GM18505 (cell line): Measurements from ENCODE around the gene FMNL2.

ENCODE experiments used
- ATAC-seq: cut with Tn5 transposase; IDR thresholded peaks from one replicate; pipeline ENCODE4 v1.9.1; 2021; ENCODE audit not compliant: unreplicated experiment
- POLR2A ChIP-seq: IDR thresholded peaks from 4 replicates; pipeline ENCODE4 v1.6.1; 2011; ENCODE audit warnings: borderline replicate concordance; ENCODE audit not compliant: insufficient read depth, insufficient read length; ENCODE audit errors: extremely low read depth

FMNL2 gene

DNA sequence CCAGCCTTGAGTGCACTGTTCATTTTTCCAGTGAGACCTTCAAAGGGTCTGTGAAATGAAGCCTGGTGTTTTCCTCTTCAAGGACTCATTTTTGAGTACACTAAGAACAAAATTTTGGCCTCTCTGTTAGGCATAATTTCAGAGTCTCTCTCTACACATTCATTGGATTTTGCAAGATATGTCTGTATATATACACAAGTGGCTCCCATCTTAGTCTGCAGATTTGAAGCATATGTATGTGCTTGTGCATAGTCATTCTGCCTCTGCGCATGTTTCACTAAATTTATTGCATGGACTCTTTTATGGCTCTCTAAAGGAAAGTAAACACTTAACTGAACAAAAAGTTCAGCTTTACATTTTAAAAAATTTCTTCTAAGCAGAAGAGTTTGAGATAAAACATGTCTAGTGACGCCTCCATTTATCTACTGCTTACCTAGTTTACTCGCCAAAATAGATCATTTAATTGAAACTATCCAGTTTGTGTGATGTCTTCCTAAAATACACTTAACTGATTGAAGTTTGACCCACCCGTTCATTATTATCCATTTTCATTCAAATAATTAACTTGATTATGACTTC lies 145.9 kb downstream of the FMNL2 start:
- no peak for ATAC-seq
- no peak for TF ChIP-seq POLR2A

DNA sequence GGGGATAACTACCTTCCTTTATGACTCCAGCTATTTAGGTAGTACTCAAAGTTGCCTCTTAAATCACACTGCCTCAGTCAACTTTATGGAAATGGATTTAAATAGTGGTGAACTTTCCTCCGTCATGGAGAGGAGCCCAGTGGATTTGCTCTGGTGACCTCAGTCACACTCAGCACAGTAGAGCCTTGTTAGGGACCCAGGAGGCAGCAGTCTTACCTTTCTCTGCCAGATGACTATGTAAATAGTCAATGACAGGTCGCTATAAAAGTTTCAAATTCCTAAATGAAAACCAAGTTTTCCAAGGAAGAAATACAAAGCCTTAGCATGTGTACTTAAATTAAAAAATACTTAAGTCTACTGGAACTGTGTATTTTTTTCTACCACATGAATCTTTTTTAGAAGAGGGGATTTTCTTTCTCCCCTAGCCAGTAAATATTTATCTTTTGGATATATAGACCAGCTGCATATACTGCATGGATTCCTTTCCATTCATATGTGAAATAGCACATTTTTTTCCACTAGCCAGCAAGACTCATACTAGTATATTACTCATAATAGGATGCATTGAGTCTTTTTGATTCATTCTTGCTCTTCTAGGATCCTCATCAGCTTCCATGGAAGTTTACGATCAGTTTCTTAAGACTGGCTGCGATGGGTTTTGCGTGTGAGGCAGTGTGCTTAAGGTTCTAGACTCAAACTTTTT lies 147.1 kb downstream of the FMNL2 start:
- no peak for TF ChIP-seq POLR2A
- ATAC-seq: no peak

DNA sequence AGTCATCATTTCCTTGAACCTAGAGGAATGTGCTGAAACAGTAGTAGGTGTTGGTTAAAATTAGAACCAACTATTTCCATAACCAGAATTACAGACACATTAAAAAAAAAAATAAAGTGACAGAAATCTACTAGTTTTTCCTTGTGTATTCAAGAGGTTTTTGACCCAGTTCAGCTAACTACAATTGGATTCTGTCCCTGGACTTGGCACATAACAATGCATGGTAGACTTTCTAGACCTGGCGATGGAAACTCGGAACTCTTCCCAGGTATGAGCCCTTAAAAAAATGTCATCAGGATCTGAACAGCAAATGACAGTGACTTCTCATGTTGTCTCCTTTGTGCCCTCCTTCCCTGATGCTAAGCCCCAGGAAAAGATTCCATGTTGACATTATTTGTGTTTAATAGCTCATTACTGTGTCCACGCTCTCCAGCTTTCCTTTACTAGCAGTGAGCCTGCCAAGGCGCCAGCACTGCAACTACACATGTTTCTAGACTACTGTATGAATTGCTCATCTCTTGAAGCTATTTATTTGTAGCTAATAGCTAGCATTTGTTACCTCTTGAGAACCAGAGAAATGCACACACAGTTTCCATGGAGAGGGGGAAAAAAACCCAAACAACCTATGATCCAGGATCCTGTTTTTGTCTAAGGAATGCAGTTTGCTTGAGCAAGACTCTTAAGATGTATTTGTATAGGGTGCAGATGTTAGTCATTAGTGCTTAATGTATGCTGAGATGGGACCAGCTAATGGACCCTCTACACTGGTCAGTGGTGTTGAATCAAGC lies 148.5 kb downstream of the FMNL2 start:
- TF ChIP-seq POLR2A: no peak
- no peak for ATAC-seq

DNA sequence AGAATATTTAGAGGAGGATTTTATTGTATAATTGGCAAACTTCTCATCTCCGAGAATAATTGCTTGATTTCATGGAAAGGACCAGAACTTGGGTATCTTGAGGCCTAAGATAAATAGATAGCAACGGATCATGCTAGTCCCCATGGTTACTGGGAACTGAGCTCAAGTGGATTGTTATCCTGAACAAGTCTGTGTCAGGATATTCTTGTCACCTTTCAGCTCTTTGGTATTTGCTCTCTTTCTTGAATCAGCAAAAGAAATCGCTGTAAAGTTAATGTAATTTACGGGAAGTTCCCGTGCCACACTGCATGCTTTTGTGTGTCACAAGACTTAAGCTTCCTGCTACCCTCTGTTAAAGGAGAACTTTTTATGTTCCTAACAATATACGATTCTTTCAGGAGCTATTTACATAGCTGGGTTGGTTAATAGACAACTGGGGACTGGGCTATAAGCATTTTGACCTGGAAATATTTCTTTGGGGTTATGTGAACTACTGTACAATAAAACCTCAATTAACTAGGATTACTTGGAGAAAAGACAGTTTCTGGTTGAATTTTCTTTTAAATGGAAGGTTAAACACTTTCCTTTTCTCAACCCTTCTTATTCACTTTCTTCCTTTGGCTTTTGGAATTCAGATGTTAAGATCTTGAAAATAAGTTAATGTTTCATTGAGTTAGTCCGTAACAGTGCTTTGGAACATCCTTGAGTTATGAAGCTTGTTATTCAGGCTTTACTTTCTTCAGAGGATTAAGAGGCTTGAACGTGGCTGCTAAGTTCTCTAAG lies 151.2 kb downstream of the FMNL2 start:
- ATAC-seq: no peak

DNA sequence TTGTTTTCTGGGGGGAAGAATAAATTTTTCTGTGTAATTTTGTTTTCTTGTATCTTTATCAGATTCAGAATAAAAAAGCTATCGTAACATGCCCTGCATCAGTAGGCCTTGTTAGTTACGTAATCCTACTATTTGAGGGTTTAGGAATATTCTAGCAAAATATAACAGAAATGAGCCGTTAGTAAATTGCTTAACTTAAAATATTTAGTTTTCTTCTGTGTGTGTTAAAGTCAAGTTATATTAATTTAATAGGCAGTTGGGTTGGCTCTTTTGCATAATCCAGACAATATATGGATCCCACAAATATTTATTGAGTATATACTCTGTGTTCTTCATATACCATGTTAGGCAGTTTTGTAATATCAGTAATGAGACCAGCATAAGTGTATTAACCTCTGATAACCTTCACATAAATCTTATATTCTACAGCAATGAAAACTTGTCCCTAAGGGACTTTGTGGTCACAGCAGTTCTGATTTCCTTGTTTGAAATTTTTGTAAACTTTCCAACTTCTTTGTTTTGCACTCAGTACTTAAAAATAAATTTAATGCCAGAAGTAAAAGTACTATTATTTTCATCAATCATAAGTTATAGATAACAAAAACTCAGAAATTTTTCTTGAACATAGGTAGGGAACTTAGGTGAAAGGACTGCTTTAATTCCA lies 151.9 kb downstream of the FMNL2 start:
- TF ChIP-seq POLR2A: no peak
- ATAC-seq: no peak

More for the DNA sequence above, 151.2 kb downstream of the FMNL2 start:
- TF ChIP-seq POLR2A: no peak

DNA sequence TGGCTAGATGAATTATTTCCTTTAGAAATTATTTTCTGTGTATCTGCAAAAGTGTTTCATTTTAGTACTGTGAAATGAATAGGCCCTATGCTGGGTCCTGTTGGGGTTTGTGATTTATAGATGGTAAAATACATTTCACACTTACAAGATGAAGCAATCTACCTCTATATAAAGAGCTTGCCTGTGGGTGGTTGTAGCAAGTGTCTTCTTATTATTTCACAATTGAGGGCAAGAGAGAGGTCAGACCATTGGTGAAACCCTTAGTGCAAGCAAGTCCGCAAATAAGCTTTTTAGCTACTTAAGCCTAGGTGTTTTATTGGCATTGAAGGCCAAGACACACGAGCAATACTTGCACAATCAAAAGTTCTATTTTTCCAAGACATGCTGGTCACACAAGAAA lies 153.1 kb downstream of the FMNL2 start:
- ATAC-seq: no peak
- TF ChIP-seq POLR2A: no peak

DNA sequence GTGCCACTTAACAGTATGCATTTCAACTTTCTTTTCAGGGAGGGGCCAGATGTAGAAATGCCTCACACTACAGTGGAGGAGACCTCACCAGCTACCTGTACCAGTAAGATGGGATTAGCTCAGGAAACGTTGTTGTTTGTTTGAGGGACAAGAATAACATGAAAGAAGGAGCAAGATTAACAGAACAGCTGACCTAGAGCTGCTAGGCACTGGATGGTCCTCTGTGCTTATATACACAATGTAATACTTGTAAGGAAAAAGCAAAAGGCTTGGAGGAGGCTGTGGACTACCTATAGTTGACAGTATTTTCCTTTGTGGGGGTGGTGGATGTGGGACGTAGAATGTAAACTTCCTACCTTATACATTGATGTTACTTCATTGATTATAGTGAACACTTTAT lies 154.4 kb downstream of the FMNL2 start:
- no peak for ATAC-seq
- TF ChIP-seq POLR2A: no peak

DNA sequence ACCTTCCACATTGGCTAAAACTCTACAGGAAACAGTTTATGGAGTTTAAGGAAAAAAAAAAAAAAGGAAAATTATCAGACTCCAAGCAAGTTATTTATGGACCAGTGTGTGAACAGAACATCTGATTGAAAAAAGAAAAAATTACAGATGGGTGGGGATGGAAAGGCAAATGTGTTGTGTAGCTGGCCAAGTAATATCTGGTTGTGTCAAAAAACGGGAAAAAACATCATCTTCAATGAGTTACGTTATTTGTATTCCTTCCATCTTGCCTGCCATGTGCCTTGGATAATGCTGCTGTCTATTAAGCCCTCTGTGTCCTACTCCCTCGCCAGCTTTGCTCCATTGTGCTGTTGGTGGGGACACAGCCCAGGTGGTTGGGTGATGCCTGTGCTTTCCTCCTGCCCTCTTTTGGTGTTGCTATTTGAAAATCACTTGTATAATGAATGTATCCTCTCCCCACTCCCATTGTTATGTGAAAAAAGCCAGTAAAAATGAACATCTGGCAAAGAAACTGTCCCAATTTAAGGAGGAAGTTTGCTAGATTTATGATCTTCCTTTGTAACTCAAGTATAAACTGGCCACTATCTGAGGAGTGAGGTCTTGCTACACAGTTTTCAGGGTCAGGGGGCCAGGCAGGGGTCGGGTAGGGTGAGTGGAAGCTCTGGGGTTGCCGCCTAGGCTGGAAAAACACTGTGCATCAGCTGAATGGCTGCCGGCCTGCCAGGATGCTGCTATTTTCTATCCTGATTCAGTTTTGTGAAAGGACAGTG lies 155.9 kb downstream of the FMNL2 start:
- no peak for TF ChIP-seq POLR2A
- no peak for ATAC-seq

DNA sequence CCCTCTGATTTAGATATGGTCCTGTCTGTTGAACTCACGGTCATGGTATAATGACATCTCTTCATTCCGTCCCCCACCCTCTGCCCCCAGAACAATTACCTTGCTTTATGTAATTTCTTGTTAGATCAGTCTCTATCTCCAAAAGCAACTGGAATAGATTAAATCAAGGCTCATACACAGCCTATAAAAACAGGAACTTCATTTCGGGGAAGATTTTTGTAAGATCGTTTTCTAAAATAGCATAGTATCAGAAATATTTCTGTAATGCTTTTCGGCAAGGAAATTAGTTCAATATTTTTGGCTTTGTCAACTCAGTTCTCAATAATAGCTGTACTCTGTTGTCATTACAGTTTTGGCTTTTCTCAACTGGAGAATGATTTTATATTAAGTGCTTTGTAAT lies 157.2 kb downstream of the FMNL2 start:
- no peak for TF ChIP-seq POLR2A
- ATAC-seq: no peak

DNA sequence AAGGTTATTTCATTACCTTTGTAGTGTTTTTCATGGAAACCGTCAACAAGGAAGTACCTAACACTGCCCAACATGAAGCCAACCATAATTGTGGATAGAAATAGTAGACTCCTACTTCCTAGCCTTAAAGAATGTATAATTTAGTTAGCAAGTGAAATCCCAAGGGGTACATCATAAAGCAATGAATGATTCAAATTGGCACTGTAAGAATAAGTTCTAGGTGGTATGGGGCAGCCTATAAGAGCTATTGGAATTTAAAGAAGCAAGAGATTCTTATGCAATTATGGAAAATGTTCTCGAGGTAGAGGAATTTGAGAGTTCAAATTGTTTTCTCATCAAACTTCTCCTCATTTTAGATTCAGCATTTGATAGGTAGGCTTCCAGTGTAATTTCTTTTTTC lies 157.9 kb downstream of the FMNL2 start:
- TF ChIP-seq POLR2A: no peak
- no peak for ATAC-seq

DNA sequence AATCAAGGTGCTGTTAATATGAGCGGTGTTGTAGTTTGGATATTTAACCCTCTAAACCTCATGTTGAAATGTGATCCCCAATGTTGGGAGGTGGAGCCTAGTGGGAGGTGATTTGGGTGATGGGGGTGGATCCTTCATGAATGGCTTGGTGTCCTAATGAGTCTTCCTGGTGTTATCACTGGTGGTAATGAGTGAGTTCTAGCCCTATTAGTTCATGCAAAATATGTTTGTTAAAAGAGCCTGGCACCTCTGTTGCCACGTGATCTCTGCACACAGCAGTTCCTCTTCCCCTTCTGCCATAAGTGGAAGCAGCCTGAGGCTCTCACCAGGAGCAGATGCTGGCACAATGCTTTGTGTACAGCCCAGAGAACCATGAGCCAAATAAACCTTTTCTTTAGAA lies 158.4 kb downstream of the FMNL2 start:
- no peak for TF ChIP-seq POLR2A

DNA sequence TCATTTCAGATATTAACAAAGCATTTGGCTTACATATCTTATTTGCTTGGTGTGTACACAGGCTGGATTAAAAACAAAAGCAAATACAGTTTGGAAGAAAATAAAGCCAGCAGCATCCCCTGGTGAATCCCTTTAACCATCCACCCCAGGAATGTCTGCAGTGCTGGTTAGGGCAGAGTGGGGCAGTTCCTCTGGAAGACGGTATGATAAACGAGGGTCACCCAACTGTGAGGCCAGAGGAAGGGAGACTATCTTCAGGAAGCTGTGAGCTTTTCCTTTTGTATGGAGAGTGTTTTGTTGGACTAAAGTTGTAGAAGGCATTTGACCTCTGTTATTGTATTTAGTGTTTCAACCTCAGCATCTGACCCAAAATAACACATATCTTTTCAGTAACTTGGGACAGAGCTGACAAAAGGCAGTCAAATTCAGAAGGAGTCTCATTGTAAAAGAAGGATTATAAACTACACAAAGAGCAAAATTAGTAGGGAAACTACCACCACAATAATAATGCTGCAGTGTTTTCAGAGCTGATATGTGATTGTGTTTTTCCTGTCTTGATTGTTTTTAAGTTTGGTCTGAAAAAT lies 159.1 kb downstream of the FMNL2 start:
- ATAC-seq: no peak
- TF ChIP-seq POLR2A: no peak

More for the DNA sequence above, 158.4 kb downstream of the FMNL2 start:
- no peak for ATAC-seq
